Activated CD8-positive, alpha-beta memory T cell treated with anti-CD3 and anti-CD28 coated beads, Interleukin-2, amount 10 ng/mL, durations not matched to agents 7 days and 5 days (primary cell): ENCODE measurements around the gene MTF2. TPM values are rescaled to one million over a fixed set of nuclear protein-coding genes. Genes with fewer than 3 reads are reported as not detected.
"Not testable (repeated sequence)": the region's sequence is repeated elsewhere in the genome, so short reads cannot be mapped to it uniquely, and the experiment has no call there.

Experiments
- ATAC-seq: fragments of 150-1000 bp; cut with Tn5 transposase; one replicate; pipeline ENCODE4 v1.10.0; 2021; ENCODE audit warnings: moderate library complexity
- CTCF ChIA-PET: fragments of 350-600 bp; sonication (Branson Sonifier 250); formaldehyde crosslinking; loops from one replicate; lab custom pipeline; 2021; ENCODE audit warnings: antibody characterized with exemption; lab: Charles Lee
- DNase-seq: peaks from one replicate; pipeline ENCODE4 v3.0.0-alpha.2; 2020
- H3K27ac Mint-ChIP-seq: one replicate; pipeline ENCODE4 v1.8.0; 2021; ENCODE audit warnings: mild to moderate bottlenecking, mixed read lengths
- H3K27me3 Mint-ChIP-seq: one replicate; pipeline ENCODE4 v1.8.0; 2021; ENCODE audit warnings: mixed read lengths
- H3K36me3 Mint-ChIP-seq: one replicate; pipeline ENCODE4 v1.8.0; 2021; ENCODE audit warnings: mild to moderate bottlenecking, mixed read lengths
- H3K4me1 Mint-ChIP-seq: one replicate; pipeline ENCODE4 v1.8.0; 2021; ENCODE audit warnings: mixed read lengths
- H3K4me3 Mint-ChIP-seq: one replicate; pipeline ENCODE4 v1.8.0; 2021; ENCODE audit warnings: mild to moderate bottlenecking, moderate library complexity, mixed read lengths
- H3K9me3 Mint-ChIP-seq: one replicate; pipeline ENCODE4 v1.8.0; 2022; ENCODE audit warnings: low read depth, mixed read lengths
- total RNA-seq, 2 experiments: library from RNA; stranded (reverse); gene quantifications; one replicate each; pipeline ENCODE4 v1.2.3, GENCODE V29; 2021

The MTF2 gene
- 10 to 100 TPM; 70.6 to 75.7 TPM for total RNA-seq

DNA sequence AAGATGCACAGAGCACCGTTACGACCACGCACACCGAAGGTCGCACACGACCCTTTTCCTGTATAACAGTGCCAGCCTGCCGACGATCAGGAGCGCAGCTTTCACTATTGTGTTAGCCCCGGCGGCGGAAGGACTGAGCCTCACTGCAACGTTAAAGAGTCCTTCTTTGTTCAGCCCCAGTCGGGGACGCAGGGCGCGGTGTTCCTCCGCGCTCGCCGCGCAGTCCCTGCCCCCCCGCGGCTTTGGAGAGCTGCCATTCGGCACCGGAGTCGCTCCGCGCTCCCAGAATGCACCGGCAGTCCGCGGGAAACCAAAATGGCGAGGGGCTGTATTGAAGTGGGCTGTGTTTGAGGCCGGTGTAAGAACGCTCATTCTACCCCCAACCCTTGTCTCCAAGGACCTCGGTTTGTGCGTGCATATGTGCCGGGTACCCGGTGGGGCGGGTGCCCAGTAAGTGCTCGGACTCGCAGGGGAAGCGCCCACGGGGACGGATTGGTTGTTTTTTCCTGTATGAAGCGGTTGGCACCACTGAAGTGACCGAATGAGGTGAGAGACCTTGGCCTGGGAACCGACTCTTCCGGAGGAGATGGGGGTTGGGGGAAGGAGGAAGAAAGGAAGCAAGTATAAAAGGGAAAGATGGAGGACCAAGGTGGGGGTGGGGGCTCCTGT, at the start of gene MTF2:
Gene MTF2, plus strand, starts transcription at position 298 of the 669 bp plus-strand sequence. Its CDS starts 244 bp downstream, at position 542.
- Mint-ChIP-seq H3K9me3 (peaks cover 5% of the 10 kb centered on the region), H3K4me1 (peaks cover 28% of the 10 kb centered on the region), H3K27ac (peak within 1 kb of the TSS; percentile 95), H3K27me3 (no peaks in the 10 kb centered on the region), H3K4me3 (peak within 1 kb of the TSS; percentile 98), H3K36me3 (peaks cover 20% of the 10 kb centered on the region)
- DNase-seq (peak; percentile 97), ATAC-seq (peak; percentile 96)
- CTCF ChIA-PET = interaction anchor here (0.8 to 3.2 kb wide), 17 partner anchors 9 to 736 kb away, joined by 3 to 22 read pairs (median 4); partner anchors contain the start of gene DR1

GRCh38 chr1:93029317-93029716, 49.8 kb upstream of the MTF2 start:
- Mint-ChIP-seq H3K9me3 (no peaks in the 10 kb centered on the region), H3K27ac (no peak overlapping the region), H3K36me3 (no peaks in the 10 kb centered on the region), H3K4me3 (no peak overlapping the region), H3K27me3 (peaks cover 11% of the 10 kb centered on the region), H3K4me1 (peaks cover 23% of the 10 kb centered on the region)
- CTCF ChIA-PET = interaction anchor here (0.9 to 1.6 kb wide), 3 partner anchors 12 to 33 kb away, joined by 3 to 5 read pairs (median 3); no protein-coding TSS in a partner anchor
- DNase-seq (peak; percentile 48), ATAC-seq (peak; percentile 58)

DNA sequence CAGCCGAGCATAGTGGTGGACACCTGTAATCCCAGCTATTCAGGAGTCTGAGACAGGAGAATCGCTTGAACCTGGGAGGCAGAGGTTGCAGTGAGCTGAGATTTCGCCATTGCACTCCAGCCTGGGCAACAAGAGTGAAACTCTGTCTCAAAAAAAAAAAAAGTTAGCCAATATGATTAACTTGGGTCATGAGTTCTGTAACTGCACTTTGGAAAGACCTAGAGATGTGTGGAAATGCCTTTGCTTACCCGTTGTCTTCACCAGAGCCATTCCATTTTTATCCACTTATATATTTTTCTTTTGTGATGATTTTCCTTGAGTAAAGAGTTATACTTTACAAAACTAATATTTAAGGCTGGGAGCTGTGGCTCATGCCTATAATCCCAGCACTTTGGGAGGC, 48.9 kb upstream of the MTF2 start:
- not testable (repeated sequence) for H3K9me3 Mint-ChIP-seq, H3K27me3 Mint-ChIP-seq, H3K36me3 Mint-ChIP-seq, H3K27ac Mint-ChIP-seq, ATAC-seq, H3K4me3 Mint-ChIP-seq, DNase-seq
- CTCF ChIA-PET = interaction anchor here (0.9 to 1.6 kb wide), 4 partner anchors 12 to 36 kb away, joined by 3 to 5 read pairs (median 4); no protein-coding TSS in a partner anchor
- peaks cover 23% of the 10 kb centered on the region for H3K4me1 Mint-ChIP-seq

DNA sequence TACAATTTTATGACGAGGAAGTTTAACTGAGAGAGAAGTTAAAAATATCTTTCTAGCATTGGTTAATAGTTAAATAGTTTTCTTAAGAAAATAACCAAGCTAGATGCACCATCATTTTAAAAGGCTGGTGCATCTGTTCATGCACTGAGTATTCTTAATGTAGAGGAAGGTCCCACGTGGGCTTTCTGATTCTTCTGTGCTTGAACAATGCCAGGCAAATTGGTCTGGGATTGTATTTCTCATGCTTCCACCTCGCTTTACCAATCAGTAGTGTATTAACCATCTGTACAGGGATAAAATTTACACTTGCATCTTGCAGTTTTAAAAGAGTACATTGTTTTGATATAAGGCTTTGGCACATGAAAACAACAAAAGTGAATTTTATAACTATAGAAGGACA, 47.4 kb upstream of the MTF2 start:
- Mint-ChIP-seq H3K9me3 (no peaks in the 10 kb centered on the region), H3K27ac (no peak overlapping the region), H3K27me3 (peaks cover 8% of the 10 kb centered on the region), H3K36me3 (no peaks in the 10 kb centered on the region), H3K4me1 (peaks cover 20% of the 10 kb centered on the region), H3K4me3 (no peak overlapping the region)
- DNase-seq (no peak), ATAC-seq (no peak)
- CTCF ChIA-PET = interaction anchor here (1.0 to 2.0 kb wide), 3 partner anchors 11 to 38 kb away, joined by 3 to 6 read pairs (median 5); no protein-coding TSS in a partner anchor

DNA sequence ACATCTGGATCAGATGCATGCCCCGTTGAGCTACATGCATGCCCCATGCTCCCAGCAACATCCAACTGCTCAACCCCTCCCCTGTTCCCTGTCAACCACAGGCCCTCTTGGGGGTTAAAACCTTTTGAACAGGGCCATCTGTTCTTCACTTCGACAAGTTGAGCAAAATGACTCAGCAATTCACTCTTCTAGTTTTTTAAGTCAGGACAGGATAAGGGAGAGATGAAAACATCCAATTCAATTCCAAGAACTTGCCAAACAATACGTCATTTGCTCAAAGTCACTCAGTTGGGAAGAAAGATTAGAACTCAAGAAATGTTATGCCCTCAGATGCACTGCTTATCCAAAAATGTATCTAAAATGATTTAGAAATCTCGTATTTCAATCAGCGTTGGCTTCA, 46.1 kb upstream of the MTF2 start:
- Mint-ChIP-seq H3K9me3 (no peaks in the 10 kb centered on the region), H3K27ac (no peak overlapping the region), H3K4me3 (no peak overlapping the region), H3K27me3 (no peaks in the 10 kb centered on the region), H3K36me3 (no peaks in the 10 kb centered on the region), H3K4me1 (peaks cover 27% of the 10 kb centered on the region)
- DNase-seq = no peak
- ATAC-seq = no peak
- CTCF ChIA-PET = interaction anchor here (1.5 to 2.3 kb wide), 3 partner anchors 10 to 65 kb away, joined by 4 to 13 read pairs (median 6); no protein-coding TSS in a partner anchor

- Mint-ChIP-seq H3K4me1 (peaks cover 33% of the 10 kb centered on the region), H3K27ac (no peak overlapping the region), H3K36me3 (no peaks in the 10 kb centered on the region), H3K27me3 (no peaks in the 10 kb centered on the region), H3K4me3 (no peak overlapping the region), H3K9me3 (no peaks in the 10 kb centered on the region)
- DNase-seq (no peak), ATAC-seq (peak; percentile 69)
- CTCF ChIA-PET = interaction anchor here (1.1 to 2.3 kb wide), 4 partner anchors 9 to 65 kb away, joined by 4 to 13 read pairs (median 7); no protein-coding TSS in a partner anchor
Measured at GRCh38 chr1:93033785-93034184, 45.3 kb upstream of the MTF2 start.

DNA sequence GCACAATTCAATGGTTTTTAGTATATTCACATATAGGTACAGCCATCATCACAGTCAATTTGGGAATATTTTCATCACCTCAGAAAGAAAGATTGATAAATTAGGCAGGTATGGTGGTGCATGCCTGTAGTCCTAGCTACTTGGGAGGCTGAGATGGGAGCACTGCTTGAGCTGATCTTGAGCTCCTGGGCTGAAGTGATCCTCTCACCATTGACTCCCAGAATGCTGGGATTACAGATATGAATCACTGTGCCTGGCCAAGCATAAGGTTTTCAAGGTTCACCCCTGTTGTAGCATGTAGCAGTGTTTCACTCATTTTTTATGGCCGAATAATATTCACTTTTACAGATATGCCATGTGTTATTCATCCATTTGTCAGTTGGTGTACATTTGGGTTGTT, 44.7 kb upstream of the MTF2 start:
- no peak overlapping the region for H3K4me3 Mint-ChIP-seq
- peaks cover 32% of the 10 kb centered on the region for H3K4me1 Mint-ChIP-seq
- ATAC-seq (no peak), DNase-seq (no peak)
- H3K9me3 Mint-ChIP-seq = no peaks in the 10 kb centered on the region
- H3K27ac Mint-ChIP-seq = no peak overlapping the region
- no peaks in the 10 kb centered on the region for H3K27me3 Mint-ChIP-seq
- CTCF ChIA-PET = interaction anchor here (1.1 to 2.3 kb wide), 3 partner anchors 8 to 11 kb away, joined by 5 to 13 read pairs (median 9); no protein-coding TSS in a partner anchor
- no peaks in the 10 kb centered on the region for H3K36me3 Mint-ChIP-seq

DNA sequence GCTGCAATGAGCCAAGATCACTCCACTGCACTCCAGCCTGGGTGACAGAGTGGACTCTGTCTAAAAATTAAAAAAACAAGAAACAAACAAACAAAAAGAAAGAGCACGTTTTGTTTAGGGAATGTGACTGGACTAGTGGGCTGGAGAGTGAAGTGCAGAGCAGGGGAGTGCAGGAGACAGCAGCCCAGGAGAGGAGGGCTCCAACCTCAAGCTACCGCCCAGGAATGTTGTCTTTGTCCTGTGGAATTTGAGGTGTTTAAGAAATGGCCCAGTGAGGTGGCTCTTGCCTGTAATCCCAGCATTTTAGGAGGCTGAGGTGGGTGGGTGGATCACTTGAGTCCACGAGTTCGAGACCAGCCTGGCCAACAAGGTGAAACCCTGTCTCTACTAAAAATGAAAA, 42.4 kb upstream of the MTF2 start:
- no peak for DNase-seq
- CTCF ChIA-PET = interaction anchor here (2.5 kb wide), 1 partner anchor 11 kb away, joined by 7 read pairs; no protein-coding TSS in a partner anchor
- H3K4me3 Mint-ChIP-seq = no peak overlapping the region
- no peak overlapping the region for H3K27ac Mint-ChIP-seq
- H3K27me3 Mint-ChIP-seq = no peaks in the 10 kb centered on the region
- H3K9me3 Mint-ChIP-seq = no peaks in the 10 kb centered on the region
- ATAC-seq = no peak
- no peaks in the 10 kb centered on the region for H3K36me3 Mint-ChIP-seq
- H3K4me1 Mint-ChIP-seq = peaks cover 35% of the 10 kb centered on the region

GRCh38 chr1:93042187-93043056, 36.7 kb upstream of the MTF2 start:
- CTCF ChIA-PET = interaction anchor here (0.8 to 1.7 kb wide), 11 partner anchors 9 to 74 kb away, joined by 3 to 13 read pairs (median 5); partner anchors contain the start of gene MTF2
- ATAC-seq (peak; percentile 99), DNase-seq (peak; percentile 71)
- Mint-ChIP-seq H3K27me3 (no peaks in the 10 kb centered on the region), H3K27ac (peak overlapping the region; percentile 97), H3K4me3 (peak overlapping the region; percentile 74), H3K9me3 (no peaks in the 10 kb centered on the region), H3K36me3 (peaks cover 1% of the 10 kb centered on the region), H3K4me1 (peaks cover 33% of the 10 kb centered on the region)

- H3K27ac Mint-ChIP-seq = peak overlapping the region; percentile 97
- peaks cover 1% of the 10 kb centered on the region for H3K36me3 Mint-ChIP-seq
- DNase-seq (no peak), ATAC-seq (no peak)
- CTCF ChIA-PET = interaction anchor here (0.9 to 1.7 kb wide), 9 partner anchors 10 to 74 kb away, joined by 3 to 13 read pairs (median 5); partner anchors contain the start of gene MTF2
- peaks cover 26% of the 10 kb centered on the region for H3K4me1 Mint-ChIP-seq
- no peaks in the 10 kb centered on the region for H3K9me3 Mint-ChIP-seq
- H3K4me3 Mint-ChIP-seq = peak overlapping the region; percentile 74
- H3K27me3 Mint-ChIP-seq = no peaks in the 10 kb centered on the region
Measured at GRCh38 chr1:93043057-93043557, 36.0 kb upstream of the MTF2 start.

GRCh38 chr1:93047618-93048017, 31.5 kb upstream of the MTF2 start:
- Mint-ChIP-seq H3K36me3 (peaks cover 1% of the 10 kb centered on the region), H3K27me3 (no peaks in the 10 kb centered on the region), H3K4me1 (peaks cover 5% of the 10 kb centered on the region), H3K27ac (peak overlapping the region; percentile 3), H3K9me3 (no peaks in the 10 kb centered on the region), H3K4me3 (no peak overlapping the region)
- ATAC-seq (no peak), DNase-seq (no peak)
- CTCF ChIA-PET = interaction anchor here (3.4 kb wide), 1 partner anchor 15 kb away, joined by 15 read pairs; no protein-coding TSS in a partner anchor

GRCh38 chr1:93051961-93052360, 27.1 kb upstream of the MTF2 start:
- Mint-ChIP-seq H3K27me3 (peaks cover 7% of the 10 kb centered on the region), H3K36me3 (no peaks in the 10 kb centered on the region), H3K4me1 (no peaks in the 10 kb centered on the region), H3K4me3 (no peak overlapping the region), H3K27ac (no peak overlapping the region), H3K9me3 (no peaks in the 10 kb centered on the region)
- CTCF ChIA-PET = interaction anchor here (1.1 kb wide), 1 partner anchor 11 kb away, joined by 3 read pairs; no protein-coding TSS in a partner anchor
- no peak for ATAC-seq
- no peak for DNase-seq
